Brain microvascular endothelial cell (primary cell): ENCODE results near the gene ADGRF3.

Source experiments
- DNase-seq: peaks from one replicate; pipeline ENCODE4 v3.0.0-alpha.2; 2020
- H3K27ac ChIP-seq: fragments of 250-450 bp; sonication (Bioruptor Pico); 2 replicates; pipeline ENCODE4 v1.5.1; 2020; ENCODE audit warnings: mild to moderate bottlenecking, moderate library complexity
- H3K27me3 ChIP-seq: fragments of 250-450 bp; sonication (Bioruptor Pico); replicated peaks from 2 replicates; pipeline ENCODE4 v1.5.1; 2020; ENCODE audit warnings: mild to moderate bottlenecking
- H3K36me3 ChIP-seq: fragments of 250-450 bp; sonication (Bioruptor Pico); replicated peaks from 2 replicates; pipeline ENCODE4 v1.5.1; 2020; ENCODE audit warnings: mild to moderate bottlenecking
- H3K4me3 ChIP-seq: 2 replicates; pipeline ENCODE4 v1.5.1; 2011; ENCODE audit warnings: low read depth, mild to moderate bottlenecking, control low read depth, low read length, moderate library complexity
- CTCF ChIP-seq: IDR thresholded peaks from 2 replicates; pipeline ENCODE4 v1.5.1; 2011; ENCODE audit warnings: low read depth, mild to moderate bottlenecking, moderate library complexity, low read length, control low read depth, inconsistent platforms; ENCODE audit errors: missing control alignments
- in situ Hi-C: cut with HindIII; loops from 2 replicates; pipeline ENCODE4 v1.10.0; 2017; ENCODE audit warnings: low sequenced_read_pairs, low pct_ligation_motif_present

ADGRF3 gene

GRCh38 chr2:26317377-26318105 lies 29.0 kb downstream of the ADGRF3 start:
- DNase-seq, result no peak
- no peak for TF ChIP-seq CTCF
- peaks cover 5% of the 10 kb centered on the region for H3K27me3 ChIP-seq
- no peak overlapping the region for H3K27ac ChIP-seq
- no peak overlapping the region for H3K4me3 ChIP-seq
- no peaks in the 10 kb centered on the region for H3K36me3 ChIP-seq
- in situ Hi-C loops, result no loop called here

- DNase-seq, result no peak
- Histone ChIP-seq H3K27me3 (peaks cover 5% of the 10 kb centered on the region), H3K4me3 (no peak overlapping the region), H3K27ac (no peak overlapping the region), H3K36me3 (no peaks in the 10 kb centered on the region)
- TF ChIP-seq CTCF, result no peak
- in situ Hi-C loops, result no loop called here
Observed at GRCh38 chr2:26316845-26317244, 29.7 kb downstream of the ADGRF3 start.

GRCh38 chr2:26316041-26316440 lies 30.5 kb downstream of the ADGRF3 start:
- Histone ChIP-seq H3K27me3 (peaks cover 5% of the 10 kb centered on the region), H3K36me3 (no peaks in the 10 kb centered on the region), H3K27ac (no peak overlapping the region), H3K4me3 (no peak overlapping the region)
- peak; percentile 54 for TF ChIP-seq CTCF
- DNase-seq, result no peak
- in situ Hi-C loops, result no loop called here

GRCh38 chr2:26314243-26314642 lies 32.3 kb downstream of the ADGRF3 start:
- DNase-seq, result no peak
- H3K4me3 ChIP-seq, result no peak overlapping the region
- no peaks in the 10 kb centered on the region for H3K36me3 ChIP-seq
- H3K27me3 ChIP-seq, result peaks cover 5% of the 10 kb centered on the region
- no peak overlapping the region for H3K27ac ChIP-seq
- TF ChIP-seq CTCF, result peak; percentile 30
- in situ Hi-C loops, result no loop called here

GRCh38 chr2:26313446-26313845 lies 33.1 kb downstream of the ADGRF3 start:
- no peak for DNase-seq
- in situ Hi-C loops, result no loop called here
- Histone ChIP-seq H3K27me3 (peaks cover 5% of the 10 kb centered on the region), H3K27ac (no peak overlapping the region), H3K36me3 (no peaks in the 10 kb centered on the region), H3K4me3 (no peak overlapping the region)
- TF ChIP-seq CTCF, result no peak

- in situ Hi-C loops, result no loop called here
- Histone ChIP-seq H3K27me3 (peaks cover 5% of the 10 kb centered on the region), H3K4me3 (no peak overlapping the region), H3K27ac (no peak overlapping the region), H3K36me3 (no peaks in the 10 kb centered on the region)
- DNase-seq, result no peak
- TF ChIP-seq CTCF, result no peak
Observed at GRCh38 chr2:26312471-26312870, 34.1 kb downstream of the ADGRF3 start.
